ENCODE data around the gene TMEM81. TPM values are rescaled to one million over a fixed set of nuclear protein-coding genes. Genes with fewer than 3 reads are reported as not detected.

TMEM81 gene
- total and polyA plus RNA-seq, 2 experiments from 2014 or later, result 3.6 to 4.5 TPM

GRCh38 chr1:205066141-205066818 lies 18.0 kb downstream of the TMEM81 start:
- Histone ChIP-seq H3K36me3 (ENCODE audit: insufficient read depth) (no peaks in the 10 kb centered on the region), H3K27ac (ENCODE audit: low read depth) (no peak overlapping the region), H3K79me2 (replicated peaks; ENCODE audit: insufficient read depth) (no peaks in the 10 kb centered on the region), H3K4me3 (no peak overlapping the region), H4K20me1 (replicated peaks; ENCODE audit: insufficient read depth) (no peaks in the 10 kb centered on the region), H3K9me2 (ENCODE audit: insufficient read depth) (no peaks in the 10 kb centered on the region), H3F3A (replicated peaks; ENCODE audit: low read depth) (no peaks in the 10 kb centered on the region), H3K27me3 (ENCODE audit: insufficient read depth) (no peaks in the 10 kb centered on the region), H2AFZ (no peak overlapping the region), H3K4me1 (ENCODE audit: insufficient read depth) (no peaks in the 10 kb centered on the region), H3K4me2 (no peak overlapping the region)
- DNase-seq (ENCODE audit: low spot score) (no peak), ATAC-seq (peak; percentile 17)
- Mint-ChIP-seq H3K36me3 (ENCODE audit: low read depth) (no peaks in the 10 kb centered on the region), H3K4me1 (peaks cover 13% of the 10 kb centered on the region), H3K9me3 (no peaks in the 10 kb centered on the region; the same call in 2 of the 3 replicates), H3K27me3 (ENCODE audit: insufficient read depth, low read depth, poor library complexity) (peaks cover 10% of the 10 kb centered on the region), H3K27ac (no peak overlapping the region), H3K4me3 (no peak overlapping the region)
- TF ChIP-seq STAT1 (IDR thresholded peaks at IDR 0.05; ENCODE audit: unreplicated experiment), result no peak
- TF ChIP-seq CTCF (conservative IDR thresholded peaks at IDR 0.05; ENCODE audit: low read depth in 2 of 2), result peak in 1 of 2 experiments; percentile 24; a peak in 1 of 4 replicates
- no peak for TF ChIP-seq EZH2phosphoT487 (IDR thresholded peaks at IDR 0.05; ENCODE audit: unreplicated experiment)

- H3F3A ChIP-seq (replicated peaks; ENCODE audit: low read depth), result no peaks in the 10 kb centered on the region
- Mint-ChIP-seq H3K27me3 (ENCODE audit: insufficient read depth, low read depth, poor library complexity) (peaks cover 10% of the 10 kb centered on the region), H3K4me1 (peaks cover 14% of the 10 kb centered on the region), H3K4me3 (no peak overlapping the region), H3K36me3 (ENCODE audit: low read depth) (no peaks in the 10 kb centered on the region), H3K9me3 (no peaks in the 10 kb centered on the region; the same call in 2 of the 3 replicates), H3K27ac (no peak overlapping the region)
- no peak overlapping the region for H3K4me2 ChIP-seq
- no peaks in the 10 kb centered on the region for H3K9me2 ChIP-seq (ENCODE audit: insufficient read depth)
- no peaks in the 10 kb centered on the region for H4K20me1 ChIP-seq (replicated peaks; ENCODE audit: insufficient read depth)
- no peaks in the 10 kb centered on the region for H3K36me3 ChIP-seq (ENCODE audit: insufficient read depth)
- no peak for ATAC-seq
- no peaks in the 10 kb centered on the region for H3K4me1 ChIP-seq (ENCODE audit: insufficient read depth)
- no peak overlapping the region for H3K27ac ChIP-seq (ENCODE audit: low read depth)
- no peak overlapping the region for H2AFZ ChIP-seq
- no peak overlapping the region for H3K4me3 ChIP-seq
- TF ChIP-seq CTCF (conservative IDR thresholded peaks at IDR 0.05; ENCODE audit: low read depth in 2 of 2), result no peak
- TF ChIP-seq STAT1 (IDR thresholded peaks at IDR 0.05; ENCODE audit: unreplicated experiment), result no peak
- no peaks in the 10 kb centered on the region for H3K79me2 ChIP-seq (replicated peaks; ENCODE audit: insufficient read depth)
- H3K27me3 ChIP-seq (ENCODE audit: insufficient read depth), result no peaks in the 10 kb centered on the region
- no peak for DNase-seq (ENCODE audit: low spot score)
Measured at GRCh38 chr1:205065666-205066065, 18.6 kb downstream of the TMEM81 start.

GRCh38 chr1:205064741-205065316 lies 19.4 kb downstream of the TMEM81 start:
- DNase-seq (ENCODE audit: low spot score) (no peak), ATAC-seq (no peak)
- no peaks in the 10 kb centered on the region for H3K4me1 ChIP-seq (ENCODE audit: insufficient read depth)
- no peaks in the 10 kb centered on the region for H3K36me3 ChIP-seq (ENCODE audit: insufficient read depth)
- Mint-ChIP-seq H3K36me3 (ENCODE audit: low read depth) (no peaks in the 10 kb centered on the region), H3K4me1 (peaks cover 14% of the 10 kb centered on the region), H3K27me3 (ENCODE audit: insufficient read depth, low read depth, poor library complexity) (peaks cover 13% of the 10 kb centered on the region), H3K27ac (no peak overlapping the region), H3K4me3 (no peak overlapping the region), H3K9me3 (no peaks in the 10 kb centered on the region)
- no peak overlapping the region for H3K4me2 ChIP-seq
- H3K9me2 ChIP-seq (ENCODE audit: insufficient read depth), result no peaks in the 10 kb centered on the region
- H3K27me3 ChIP-seq (ENCODE audit: insufficient read depth), result no peaks in the 10 kb centered on the region
- H3K4me3 ChIP-seq, result no peak overlapping the region
- no peaks in the 10 kb centered on the region for H3F3A ChIP-seq (replicated peaks; ENCODE audit: low read depth)
- no peak overlapping the region for H2AFZ ChIP-seq
- no peak overlapping the region for H3K27ac ChIP-seq (ENCODE audit: low read depth)
- no peaks in the 10 kb centered on the region for H4K20me1 ChIP-seq (replicated peaks; ENCODE audit: insufficient read depth)
- no peaks in the 10 kb centered on the region for H3K79me2 ChIP-seq (replicated peaks; ENCODE audit: insufficient read depth)
- TF ChIP-seq STAT1 (IDR thresholded peaks at IDR 0.05; ENCODE audit: unreplicated experiment) (no peak), EZH2 (IDR thresholded peaks at IDR 0.05; ENCODE audit: low read depth, unreplicated experiment) (no peak), CTCF (conservative IDR thresholded peaks at IDR 0.05; ENCODE audit: low read depth in 2 of 2) (no peak), POLR2AphosphoS5 (IDR thresholded peaks at IDR 0.05; ENCODE audit: low read depth) (no peak), ETS1 (IDR thresholded peaks at IDR 0.05) (no peak), ZNF114 (CRISPR knock-in tag; IDR thresholded peaks at IDR 0.05) (no peak), EZH2phosphoT487 (IDR thresholded peaks at IDR 0.05; ENCODE audit: unreplicated experiment) (no peak), JUNB (IDR thresholded peaks at IDR 0.05; ENCODE audit: unreplicated experiment) (no peak)
